HFF-Myc (cell line): Measurements from ENCODE around the gene NAP1L4.

ENCODE experiments used
- DNase-seq: peaks from one replicate; pipeline ENCODE4 v3.0.0-alpha.2; 2011; ENCODE audit warnings: low read depth; ENCODE audit errors: extremely low read depth
- H3K4me3 ChIP-seq: replicated peaks from 2 replicates; pipeline ENCODE4 v1.5.1; 2011; ENCODE audit warnings: low read depth, mild to moderate bottlenecking, control low read depth, low read length
- TF ChIP-seq, protein P1 (sequence below): IDR thresholded peaks from 2 replicates; pipeline ENCODE4 v1.5.1; 2012; ENCODE audit warnings: mild to moderate bottlenecking, low read depth, low read length, control low read depth; ENCODE audit errors: missing control alignments

The NAP1L4 gene

DNA sequence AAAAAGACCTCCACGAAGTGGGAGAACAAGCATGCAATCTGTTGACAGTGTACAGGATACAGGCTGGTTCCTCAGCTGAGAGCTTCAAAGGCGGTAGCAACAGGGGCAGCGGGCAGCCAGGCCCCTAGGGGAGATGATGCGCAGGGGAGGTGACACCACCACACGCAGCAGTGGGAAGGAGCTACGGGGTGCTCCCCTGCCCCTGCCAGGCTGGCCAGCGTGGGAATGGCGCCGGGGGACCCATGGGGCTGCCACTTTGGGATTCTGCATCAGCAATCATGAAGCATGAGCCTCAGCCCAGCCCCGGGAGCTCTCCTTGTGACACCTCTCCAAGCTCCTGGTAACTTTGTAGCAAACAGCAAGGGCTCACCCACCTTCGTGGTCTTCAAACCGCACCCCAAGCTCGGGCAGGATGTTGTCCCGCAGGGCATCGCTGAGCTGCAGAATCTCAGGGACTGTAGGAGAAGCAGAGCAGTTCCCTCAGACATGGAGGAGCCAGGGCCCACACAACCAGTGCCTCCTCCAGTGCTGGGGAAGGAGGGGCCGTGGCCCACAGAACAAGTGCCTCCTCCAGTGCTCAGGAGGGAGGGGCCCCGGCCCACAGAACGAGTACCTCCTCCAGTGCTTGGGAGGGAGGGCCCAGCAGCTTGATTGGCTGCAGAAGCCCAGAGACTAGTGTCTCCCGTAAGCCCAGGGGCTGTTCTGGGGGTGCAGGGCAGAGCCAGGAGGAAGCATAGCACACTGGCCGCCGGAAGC lies 14.6 kb upstream of the NAP1L4 start:
- H3K4me3 ChIP-seq = no peak overlapping the region
- no peak for DNase-seq
- TF ChIP-seq, protein P1, sequence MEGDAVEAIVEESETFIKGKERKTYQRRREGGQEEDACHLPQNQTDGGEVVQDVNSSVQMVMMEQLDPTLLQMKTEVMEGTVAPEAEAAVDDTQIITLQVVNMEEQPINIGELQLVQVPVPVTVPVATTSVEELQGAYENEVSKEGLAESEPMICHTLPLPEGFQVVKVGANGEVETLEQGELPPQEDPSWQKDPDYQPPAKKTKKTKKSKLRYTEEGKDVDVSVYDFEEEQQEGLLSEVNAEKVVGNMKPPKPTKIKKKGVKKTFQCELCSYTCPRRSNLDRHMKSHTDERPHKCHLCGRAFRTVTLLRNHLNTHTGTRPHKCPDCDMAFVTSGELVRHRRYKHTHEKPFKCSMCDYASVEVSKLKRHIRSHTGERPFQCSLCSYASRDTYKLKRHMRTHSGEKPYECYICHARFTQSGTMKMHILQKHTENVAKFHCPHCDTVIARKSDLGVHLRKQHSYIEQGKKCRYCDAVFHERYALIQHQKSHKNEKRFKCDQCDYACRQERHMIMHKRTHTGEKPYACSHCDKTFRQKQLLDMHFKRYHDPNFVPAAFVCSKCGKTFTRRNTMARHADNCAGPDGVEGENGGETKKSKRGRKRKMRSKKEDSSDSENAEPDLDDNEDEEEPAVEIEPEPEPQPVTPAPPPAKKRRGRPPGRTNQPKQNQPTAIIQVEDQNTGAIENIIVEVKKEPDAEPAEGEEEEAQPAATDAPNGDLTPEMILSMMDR = no peak

DNA sequence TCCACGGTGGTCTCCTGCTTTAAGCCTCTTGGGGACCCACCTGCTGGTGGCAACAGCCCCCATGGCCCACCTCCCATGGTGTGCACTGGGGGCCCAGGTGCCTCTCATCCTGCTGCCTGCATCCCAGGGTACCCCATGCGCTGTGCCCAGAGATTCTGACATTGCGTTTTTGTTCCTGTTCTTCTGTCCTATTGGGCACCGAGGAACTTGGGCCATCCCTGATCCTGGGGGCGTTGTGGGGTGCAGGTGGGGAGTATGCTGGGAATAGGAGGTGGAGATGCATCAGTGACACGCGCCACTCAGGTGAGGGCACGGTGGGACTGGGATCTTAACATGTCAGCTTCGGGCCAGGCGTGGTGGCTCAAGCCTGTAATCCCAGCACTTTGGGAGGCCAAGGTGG lies 12.4 kb upstream of the NAP1L4 start:
- TF ChIP-seq, protein P1 = no peak
- no peak for DNase-seq
- H3K4me3 ChIP-seq = no peak overlapping the region

DNA sequence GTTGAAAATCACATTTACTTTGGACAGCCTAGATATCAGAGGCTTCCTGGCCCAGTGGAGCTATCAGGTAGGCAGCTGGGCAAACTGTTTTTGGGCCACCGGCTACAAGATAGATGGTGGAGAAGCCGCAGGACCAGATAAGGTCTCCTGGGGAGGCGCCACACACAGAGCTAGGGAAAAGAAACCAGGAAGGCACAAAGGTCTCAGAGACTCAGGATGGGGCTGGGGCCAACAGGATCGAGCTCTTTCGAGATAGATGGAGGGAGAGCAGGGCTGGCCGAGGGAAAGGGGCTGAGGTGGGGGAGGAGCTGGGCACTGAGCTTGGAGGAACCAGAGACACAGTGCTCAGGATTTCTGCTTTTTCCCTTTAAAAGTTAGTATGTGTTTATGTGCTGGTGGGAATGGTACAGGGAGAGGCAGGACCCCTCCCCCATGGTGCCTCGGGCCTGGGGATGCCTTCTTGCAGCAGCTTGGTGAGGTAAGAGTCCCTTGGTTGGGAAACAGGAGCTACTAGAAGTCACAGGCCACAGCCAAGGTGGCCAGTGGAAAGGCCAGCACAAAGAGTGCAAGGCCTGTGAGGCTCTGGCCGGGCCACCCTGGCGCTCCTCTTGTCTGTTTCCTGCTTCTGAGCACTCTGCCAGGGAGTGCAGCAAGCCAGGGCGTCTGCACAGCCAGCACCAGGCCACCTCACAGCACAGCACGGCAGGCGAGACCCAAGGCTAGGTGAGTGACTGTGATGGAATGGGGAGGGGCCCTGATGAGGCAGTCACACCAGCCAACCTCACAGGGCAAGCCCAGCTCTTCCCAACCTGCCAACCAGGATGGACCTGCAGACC lies 11.5 kb upstream of the NAP1L4 start:
- TF ChIP-seq, protein P1 = no peak
- DNase-seq = no peak
- H3K4me3 ChIP-seq = no peak overlapping the region

DNA sequence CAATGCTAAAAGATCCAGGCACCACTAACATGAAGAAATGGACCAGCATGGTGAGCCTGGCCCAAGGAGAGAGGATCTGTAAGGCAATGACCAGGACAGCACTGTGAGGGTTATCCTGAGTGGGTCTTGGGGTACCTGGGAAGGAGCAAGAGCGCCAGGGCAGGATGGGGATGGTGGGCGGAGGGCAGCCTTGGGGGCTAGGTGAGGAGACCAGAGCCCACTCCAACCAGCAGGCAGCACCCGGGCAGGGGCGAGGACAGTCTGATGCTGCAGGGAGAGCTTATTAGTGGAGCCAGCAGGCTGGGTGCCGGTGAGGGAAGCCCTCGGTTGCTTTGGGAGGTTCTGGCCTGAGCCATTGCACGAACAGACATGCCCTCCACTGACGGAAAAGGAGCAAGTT lies 10.7 kb upstream of the NAP1L4 start:
- TF ChIP-seq, protein P1 = no peak
- no peak for DNase-seq
- no peak overlapping the region for H3K4me3 ChIP-seq

DNA sequence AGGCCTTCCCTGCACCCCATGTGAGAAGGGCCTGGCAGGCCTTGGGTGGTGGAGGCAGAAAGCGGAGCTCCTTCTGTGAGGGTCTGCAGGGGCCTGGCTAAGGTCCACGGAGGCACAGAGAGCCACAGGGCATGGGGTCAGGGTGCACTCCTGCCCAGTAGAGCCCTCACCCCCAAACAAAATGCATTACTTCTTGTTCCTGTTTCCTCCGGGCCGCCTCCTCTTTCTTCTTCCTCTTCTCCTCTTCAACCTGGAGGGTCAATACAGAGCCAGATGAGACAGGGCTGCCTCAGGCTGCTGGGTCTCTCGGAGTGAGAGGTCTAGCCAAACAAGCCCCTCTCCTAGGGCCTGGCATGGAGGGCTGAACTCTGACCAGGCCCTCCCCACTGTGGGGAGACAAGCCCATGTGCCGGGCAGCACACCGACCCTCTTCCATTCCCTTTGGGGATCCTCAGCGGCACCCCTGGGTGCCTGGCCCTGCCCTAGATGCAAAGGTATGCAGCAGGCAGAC lies 10.3 kb upstream of the NAP1L4 start:
- DNase-seq = no peak
- H3K4me3 ChIP-seq = no peak overlapping the region
- TF ChIP-seq, protein P1 = no peak

DNA sequence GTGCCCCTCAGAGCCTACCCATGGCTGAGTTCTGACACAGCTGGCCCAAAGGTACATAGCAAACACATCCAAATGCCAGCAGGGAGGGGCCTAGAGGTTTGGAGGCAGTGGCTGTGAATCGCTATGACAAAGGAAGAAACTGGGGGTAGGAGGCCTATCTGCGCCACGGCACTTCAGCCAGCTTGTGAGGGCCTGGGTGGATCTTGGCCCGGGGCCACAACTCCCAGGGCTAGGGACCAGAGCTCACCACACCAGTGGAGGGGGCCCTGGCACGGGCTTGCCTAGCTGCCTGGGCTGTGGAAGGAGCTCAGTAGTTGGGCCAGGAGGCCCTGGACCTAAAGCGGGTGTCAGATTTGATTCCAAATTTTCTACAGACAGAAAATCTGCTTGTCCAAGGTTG lies 9.4 kb upstream of the NAP1L4 start:
- no peak for DNase-seq
- TF ChIP-seq, protein P1 = no peak
- H3K4me3 ChIP-seq = no peak overlapping the region
